ENCODE results near the gene FBLN5. TPM values are rescaled to one million over a fixed set of nuclear protein-coding genes. Genes with fewer than 3 reads are reported as not detected.

Gene FBLN5
- total RNA-seq, 3 donors from 2014 or later, result 81.8 to 171 (median 83.2) TPM

- H3K27ac ChIP-seq, result peak overlapping the region in 1 of 2 donors; percentile 8
- peaks cover 0 to 3% of the 10 kb centered on the region in 2 donors for H3K4me1 ChIP-seq
- DNase-seq (ENCODE audit: low spot score in 2 of 2), result peak in 1 of 2 donors; percentile 72
- H3K4me3 ChIP-seq, result no peak overlapping the region
- H3K27me3 ChIP-seq, result no peaks in the 10 kb centered on the region
- H3K9me3 ChIP-seq, result no peaks in the 10 kb centered on the region
- no peak for TF ChIP-seq POLR2A (IDR thresholded peaks at IDR 0.05)
- no peak for TF ChIP-seq POLR2AphosphoS5 (IDR thresholded peaks at IDR 0.05)
- no peak for TF ChIP-seq CTCF (IDR thresholded peaks at IDR 0.05)
- intact Hi-C loops (cut with DNase I; ENCODE audit: low total_unique reads), result no loop called here
- H3K36me3 ChIP-seq, result no peaks in the 10 kb centered on the region
Measured at GRCh38 chr14:91879196-91879595, 68.3 kb downstream of the FBLN5 start.

GRCh38 chr14:91878274-91878673 lies 69.2 kb downstream of the FBLN5 start:
- no peaks in the 10 kb centered on the region for H3K9me3 ChIP-seq
- H3K27me3 ChIP-seq, result no peaks in the 10 kb centered on the region
- no peak overlapping the region for H3K27ac ChIP-seq
- no peak for DNase-seq (ENCODE audit: low spot score in 2 of 2)
- H3K4me1 ChIP-seq, result peaks cover 3 to 4% of the 10 kb centered on the region in 2 donors
- H3K4me3 ChIP-seq, result no peak overlapping the region
- TF ChIP-seq POLR2AphosphoS5 (IDR thresholded peaks at IDR 0.05) (no peak), CTCF (IDR thresholded peaks at IDR 0.05) (no peak), POLR2A (IDR thresholded peaks at IDR 0.05) (no peak)
- H3K36me3 ChIP-seq, result no peaks in the 10 kb centered on the region
- intact Hi-C loops (cut with DNase I; ENCODE audit: low total_unique reads), result no loop called here

- intact Hi-C loops (cut with DNase I; ENCODE audit: low total_unique reads), result no loop called here
- TF ChIP-seq POLR2A (IDR thresholded peaks at IDR 0.05) (no peak), POLR2AphosphoS5 (IDR thresholded peaks at IDR 0.05) (no peak), CTCF (IDR thresholded peaks at IDR 0.05) (no peak)
- peaks cover 0 to 9% of the 10 kb centered on the region in 2 donors for H3K4me1 ChIP-seq
- no peak overlapping the region for H3K27ac ChIP-seq
- H3K9me3 ChIP-seq, result no peaks in the 10 kb centered on the region
- no peaks in the 10 kb centered on the region for H3K36me3 ChIP-seq
- H3K4me3 ChIP-seq, result no peak overlapping the region
- H3K27me3 ChIP-seq, result no peaks in the 10 kb centered on the region
- no peak for DNase-seq (ENCODE audit: low spot score in 2 of 2)
Measured at GRCh38 chr14:91877376-91877915, 70.0 kb downstream of the FBLN5 start.

- Histone ChIP-seq H3K27ac (no peak overlapping the region), H3K27me3 (no peaks in the 10 kb centered on the region), H3K4me1 (peaks cover 0 to 18% of the 10 kb centered on the region in 2 donors), H3K9me3 (no peaks in the 10 kb centered on the region), H3K36me3 (no peaks in the 10 kb centered on the region), H3K4me3 (no peak overlapping the region)
- no peak for TF ChIP-seq CTCF (IDR thresholded peaks at IDR 0.05)
- DNase-seq (ENCODE audit: low spot score in 2 of 2), result no peak
- intact Hi-C loops (cut with DNase I; ENCODE audit: low total_unique reads), result no loop called here
Measured at GRCh38 chr14:91876492-91876891, 71.0 kb downstream of the FBLN5 start.

- Histone ChIP-seq H3K4me1 (peaks cover 0 to 19% of the 10 kb centered on the region in 2 donors), H3K9me3 (no peaks in the 10 kb centered on the region), H3K27ac (no peak overlapping the region), H3K36me3 (no peaks in the 10 kb centered on the region), H3K27me3 (no peaks in the 10 kb centered on the region), H3K4me3 (no peak overlapping the region)
- intact Hi-C loops (cut with DNase I; ENCODE audit: low total_unique reads), result no loop called here
- TF ChIP-seq POLR2AphosphoS5 (IDR thresholded peaks at IDR 0.05), result no peak
- DNase-seq (ENCODE audit: low spot score in 2 of 2), result no peak
Measured at GRCh38 chr14:91875525-91876286, 71.8 kb downstream of the FBLN5 start.

Data from breast epithelium (tissue), 4 donors.